ENCODE measurements around the gene ACTMAP.

GRCh38 chr19:40774916-40775631 is 24.8 kb upstream of the ACTMAP start, which contains the start of gene MIA:
- TF ChIP-seq CTCF (IDR thresholded peaks at IDR 0.05; ENCODE audit: low read length) = no peak
- no peak for TF ChIP-seq EZH2 (IDR thresholded peaks at IDR 0.05; ENCODE audit: borderline replicate concordance, low read length)
